ENCODE data around the gene CA12.
A peak's percentile ranks its signal among the peaks of the same experiment; 100 is the strongest.

Gene CA12

GRCh38 chr15:63371297-63371918 is 10.2 kb downstream of the CA12 start:
- in situ Hi-C loops (cut with MboI; ENCODE audit: low sequenced_read_pairs, unreplicated experiment) = no loop called here
- no peak for DNase-seq (ENCODE audit: low spot score)
- TF ChIP-seq CTCF (IDR thresholded peaks at IDR 0.05; ENCODE audit: borderline replicate concordance, control extremely low read depth, extremely low read depth, insufficient read depth, missing control alignments) = no peak

- in situ Hi-C loops (cut with MboI; ENCODE audit: low sequenced_read_pairs, unreplicated experiment) = no loop called here
- peak; percentile 16 for DNase-seq (ENCODE audit: low spot score)
- TF ChIP-seq CTCF (IDR thresholded peaks at IDR 0.05; ENCODE audit: borderline replicate concordance, control extremely low read depth, extremely low read depth, insufficient read depth, missing control alignments) = no peak
Measured at GRCh38 chr15:63370764-63371163, 10.9 kb downstream of the CA12 start.

GRCh38 chr15:63369781-63370180 is 11.9 kb downstream of the CA12 start:
- DNase-seq (ENCODE audit: low spot score) = peak; percentile 7
- no peak for TF ChIP-seq CTCF (IDR thresholded peaks at IDR 0.05; ENCODE audit: borderline replicate concordance, control extremely low read depth, extremely low read depth, insufficient read depth, missing control alignments)
- in situ Hi-C loops (cut with MboI; ENCODE audit: low sequenced_read_pairs, unreplicated experiment) = no loop called here

GRCh38 chr15:63369296-63369695 is 12.3 kb downstream of the CA12 start:
- DNase-seq (ENCODE audit: low spot score) = peak; percentile 6
- TF ChIP-seq CTCF (IDR thresholded peaks at IDR 0.05; ENCODE audit: borderline replicate concordance, control extremely low read depth, extremely low read depth, insufficient read depth, missing control alignments) = no peak
- in situ Hi-C loops (cut with MboI; ENCODE audit: low sequenced_read_pairs, unreplicated experiment) = no loop called here

- TF ChIP-seq CTCF (IDR thresholded peaks at IDR 0.05; ENCODE audit: borderline replicate concordance, control extremely low read depth, extremely low read depth, insufficient read depth, missing control alignments) = no peak
- in situ Hi-C loops (cut with MboI; ENCODE audit: low sequenced_read_pairs, unreplicated experiment) = no loop called here
- DNase-seq (ENCODE audit: low spot score) = no peak
Measured at GRCh38 chr15:63368503-63368902, 13.1 kb downstream of the CA12 start.

GRCh38 chr15:63367900-63368299 is 13.7 kb downstream of the CA12 start:
- no peak for TF ChIP-seq CTCF (IDR thresholded peaks at IDR 0.05; ENCODE audit: borderline replicate concordance, control extremely low read depth, extremely low read depth, insufficient read depth, missing control alignments)

More at GRCh38 chr15:63367900-63368299, 13.7 kb downstream of the CA12 start:
- in situ Hi-C loops (cut with MboI; ENCODE audit: low sequenced_read_pairs, unreplicated experiment) = no loop called here
- DNase-seq (ENCODE audit: low spot score) = no peak

Measured in GM13976 (cell line).